Erythroblast (primary cell): ENCODE results near the gene AKR1A1.
"Not testable (repeated sequence)": the region's sequence is repeated elsewhere in the genome, so short reads cannot be mapped to it uniquely, and the experiment has no call there.

Experiments used
- GATA1 ChIP-seq: IDR thresholded peaks from 2 replicates; pipeline ENCODE4 v1.6.1; 2011; ENCODE audit warnings: low read depth, mild to moderate bottlenecking, control low read depth, low read length, moderate library complexity
- POLR2A ChIP-seq: IDR thresholded peaks from 2 replicates; pipeline ENCODE4 v1.6.1; 2011; ENCODE audit warnings: mild to moderate bottlenecking, low read length

- TF ChIP-seq POLR2A, GATA1: not testable (repeated sequence)
Observed at GRCh38 chr1:45523975-45524374, 26.7 kb upstream of the AKR1A1 start.
